ENCODE measurements around the gene MUC4.
"Not testable (repeated sequence)": the region's sequence is repeated elsewhere in the genome, so short reads cannot be mapped to it uniquely, and the experiment has no call there.

MUC4 gene

GRCh38 chr3:195760345-195761122 is 51.2 kb downstream of the MUC4 start:
- no peak for DNase-seq (ENCODE audit: low read depth)

- DNase-seq (ENCODE audit: low read depth) = no peak
Observed at GRCh38 chr3:195758721-195759353, 52.9 kb downstream of the MUC4 start.

GRCh38 chr3:195757827-195758226 is 53.9 kb downstream of the MUC4 start:
- DNase-seq (ENCODE audit: low read depth) = no peak

- no peak for DNase-seq (ENCODE audit: low read depth)
Observed at GRCh38 chr3:195757438-195757770, 54.3 kb downstream of the MUC4 start.

GRCh38 chr3:195755791-195756676 is 55.7 kb downstream of the MUC4 start:
- no peak for DNase-seq (ENCODE audit: low read depth)

- no peak for DNase-seq (ENCODE audit: low read depth)
Observed at GRCh38 chr3:195755391-195755790, 56.3 kb downstream of the MUC4 start.

GRCh38 chr3:195754906-195755305 is 56.8 kb downstream of the MUC4 start:
- DNase-seq (ENCODE audit: low read depth) = no peak

- DNase-seq (ENCODE audit: low read depth) = no peak
Observed at GRCh38 chr3:195754141-195754540, 57.6 kb downstream of the MUC4 start.

- DNase-seq (ENCODE audit: low read depth) = no peak
Observed at GRCh38 chr3:195753581-195753980, 58.1 kb downstream of the MUC4 start.

GRCh38 chr3:195752546-195753331 is 59.0 kb downstream of the MUC4 start:
- DNase-seq (ENCODE audit: low read depth) = no peak

GRCh38 chr3:195752066-195752465 is 59.7 kb downstream of the MUC4 start:
- no peak for DNase-seq (ENCODE audit: low read depth)

GRCh38 chr3:195751560-195751959 is 60.2 kb downstream of the MUC4 start:
- no peak for DNase-seq (ENCODE audit: low read depth)

- no peak for DNase-seq (ENCODE audit: low read depth)
Observed at GRCh38 chr3:195750797-195751520, 60.8 kb downstream of the MUC4 start.

GRCh38 chr3:195749101-195749500 is 62.6 kb downstream of the MUC4 start:
- not testable (repeated sequence) for DNase-seq (ENCODE audit: low read depth)

GRCh38 chr3:195748661-195749060 is 63.1 kb downstream of the MUC4 start:
- no peak for DNase-seq (ENCODE audit: low read depth)

GRCh38 chr3:195746751-195747150 is 65.0 kb downstream of the MUC4 start:
- DNase-seq (ENCODE audit: low read depth) = no peak

GRCh38 chr3:195746346-195746745 is 65.4 kb downstream of the MUC4 start:
- DNase-seq (ENCODE audit: low read depth) = no peak

- no peak for DNase-seq (ENCODE audit: low read depth)
Observed at GRCh38 chr3:195744437-195744836, 67.3 kb downstream of the MUC4 start.

GRCh38 chr3:195739561-195740111 is 72.1 kb downstream of the MUC4 start:
- no peak for DNase-seq (ENCODE audit: low read depth)

GRCh38 chr3:195738274-195739044 is 73.3 kb downstream of the MUC4 start:
- DNase-seq (ENCODE audit: low read depth) = no peak
